ENCODE measurements around the gene MBNL2.

MBNL2 gene

DNA sequence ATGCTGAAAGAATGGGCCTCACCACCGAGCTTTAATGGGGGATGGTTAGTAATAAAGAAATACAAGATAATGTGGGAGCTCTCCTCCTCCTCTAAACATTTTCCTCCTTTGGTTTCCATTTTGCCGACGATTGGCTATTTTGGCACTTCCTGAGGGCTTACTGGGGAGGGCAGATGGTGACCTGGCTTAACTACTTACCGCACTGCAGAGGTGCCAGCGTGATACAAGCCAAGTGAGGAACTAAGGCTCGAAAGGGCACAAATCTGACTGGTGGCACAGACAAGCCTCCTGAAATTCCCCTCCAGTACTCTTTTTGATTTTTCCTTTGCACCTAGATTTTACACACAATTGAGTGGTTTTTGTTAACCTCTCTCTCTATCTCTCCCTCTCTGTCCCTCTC, 158.6 kb downstream of the MBNL2 start:
- no peak overlapping the region for H3K4me3 ChIP-seq (ENCODE audit: low read depth, low read length)
- TF ChIP-seq, protein P1, sequence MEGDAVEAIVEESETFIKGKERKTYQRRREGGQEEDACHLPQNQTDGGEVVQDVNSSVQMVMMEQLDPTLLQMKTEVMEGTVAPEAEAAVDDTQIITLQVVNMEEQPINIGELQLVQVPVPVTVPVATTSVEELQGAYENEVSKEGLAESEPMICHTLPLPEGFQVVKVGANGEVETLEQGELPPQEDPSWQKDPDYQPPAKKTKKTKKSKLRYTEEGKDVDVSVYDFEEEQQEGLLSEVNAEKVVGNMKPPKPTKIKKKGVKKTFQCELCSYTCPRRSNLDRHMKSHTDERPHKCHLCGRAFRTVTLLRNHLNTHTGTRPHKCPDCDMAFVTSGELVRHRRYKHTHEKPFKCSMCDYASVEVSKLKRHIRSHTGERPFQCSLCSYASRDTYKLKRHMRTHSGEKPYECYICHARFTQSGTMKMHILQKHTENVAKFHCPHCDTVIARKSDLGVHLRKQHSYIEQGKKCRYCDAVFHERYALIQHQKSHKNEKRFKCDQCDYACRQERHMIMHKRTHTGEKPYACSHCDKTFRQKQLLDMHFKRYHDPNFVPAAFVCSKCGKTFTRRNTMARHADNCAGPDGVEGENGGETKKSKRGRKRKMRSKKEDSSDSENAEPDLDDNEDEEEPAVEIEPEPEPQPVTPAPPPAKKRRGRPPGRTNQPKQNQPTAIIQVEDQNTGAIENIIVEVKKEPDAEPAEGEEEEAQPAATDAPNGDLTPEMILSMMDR (IDR thresholded peaks at IDR 0.05; ENCODE audit: low read depth, low read length), result no peak

DNA sequence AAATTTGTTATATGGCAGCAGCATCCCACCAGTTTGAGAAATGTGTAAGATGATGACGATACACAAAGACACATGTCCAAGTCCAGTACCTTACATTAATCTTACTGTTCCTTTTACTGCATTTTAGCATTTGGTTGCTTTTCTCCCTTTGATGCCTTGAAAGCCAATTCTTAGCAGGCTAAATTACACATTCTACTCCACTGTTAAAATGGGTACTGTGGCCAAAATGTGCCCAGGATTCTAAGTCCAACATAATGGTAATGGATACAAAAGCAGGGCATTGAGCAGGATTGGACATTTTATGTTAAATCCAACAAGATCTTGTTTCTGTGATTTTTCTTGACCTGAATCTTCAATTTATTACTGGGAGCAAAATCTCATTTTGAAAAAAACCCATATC, 159.1 kb downstream of the MBNL2 start:
- TF ChIP-seq, protein P1 (IDR thresholded peaks at IDR 0.05; ENCODE audit: low read depth, low read length), result no peak
- H3K4me3 ChIP-seq (ENCODE audit: low read depth, low read length), result no peak overlapping the region

DNA sequence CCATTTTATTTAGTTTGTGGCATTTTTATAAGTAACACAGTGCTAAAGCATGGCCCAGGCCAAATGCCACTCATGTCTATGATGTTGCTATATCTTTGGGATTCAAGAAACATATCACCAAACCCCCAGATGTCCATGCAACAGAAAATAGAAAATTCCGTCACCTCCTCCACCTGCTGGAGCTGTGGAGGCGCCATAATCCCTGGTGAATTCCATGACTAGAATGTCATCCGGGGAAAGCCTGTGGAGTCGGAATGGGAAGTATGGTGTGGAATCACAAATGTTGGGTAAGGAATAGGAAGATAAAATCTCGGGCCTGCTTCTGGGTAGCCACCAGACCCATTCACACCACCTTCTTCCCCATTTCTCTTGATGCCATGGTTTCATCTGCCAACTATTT, 160.1 kb downstream of the MBNL2 start:
- TF ChIP-seq, protein P1 (IDR thresholded peaks at IDR 0.05; ENCODE audit: low read depth, low read length), result no peak
- H3K4me3 ChIP-seq (ENCODE audit: low read depth, low read length), result no peak overlapping the region

DNA sequence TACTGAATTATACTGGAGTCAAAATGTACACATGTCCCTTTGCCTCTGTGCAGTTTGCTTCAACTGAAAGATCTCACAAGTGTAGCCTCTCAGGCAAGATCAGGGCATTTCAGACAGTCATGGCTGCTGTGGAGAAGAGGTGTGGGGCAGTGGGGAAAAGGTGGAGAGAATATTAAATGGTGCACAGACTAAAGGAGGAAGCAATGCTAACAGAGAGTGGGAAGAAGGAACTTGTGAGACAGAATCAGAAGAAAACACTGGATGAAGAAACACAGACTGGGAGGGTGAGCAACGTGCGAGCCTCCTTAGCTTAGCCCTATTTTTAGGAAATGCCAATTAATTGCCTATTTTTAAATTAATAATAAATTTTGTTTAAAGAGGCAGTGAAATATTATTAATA, 162.2 kb downstream of the MBNL2 start:
- no peak overlapping the region for H3K4me3 ChIP-seq (ENCODE audit: low read depth, low read length)
- TF ChIP-seq, protein P1 (IDR thresholded peaks at IDR 0.05; ENCODE audit: low read depth, low read length), result no peak

DNA sequence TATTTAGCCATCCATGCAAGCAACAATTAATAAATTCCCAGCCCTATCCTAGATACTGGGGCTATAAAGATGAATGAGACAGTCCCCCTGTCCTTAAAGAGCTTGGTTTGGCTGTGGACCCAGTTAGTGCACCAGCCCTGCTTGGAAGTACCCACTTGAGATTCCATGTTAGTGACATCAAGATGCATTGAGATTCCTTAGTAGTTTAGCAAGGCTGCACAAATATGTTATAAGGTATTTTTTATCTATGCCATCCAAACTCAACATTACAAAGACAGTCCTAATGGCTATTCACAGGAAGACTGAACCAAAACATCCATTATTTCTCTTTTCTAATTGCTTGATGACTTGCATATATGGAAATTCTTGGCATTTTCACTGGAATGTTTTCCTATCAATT, 163.0 kb downstream of the MBNL2 start:
- TF ChIP-seq, protein P1 (IDR thresholded peaks at IDR 0.05; ENCODE audit: low read depth, low read length), result no peak
- H3K4me3 ChIP-seq (ENCODE audit: low read depth, low read length), result no peak overlapping the region

DNA sequence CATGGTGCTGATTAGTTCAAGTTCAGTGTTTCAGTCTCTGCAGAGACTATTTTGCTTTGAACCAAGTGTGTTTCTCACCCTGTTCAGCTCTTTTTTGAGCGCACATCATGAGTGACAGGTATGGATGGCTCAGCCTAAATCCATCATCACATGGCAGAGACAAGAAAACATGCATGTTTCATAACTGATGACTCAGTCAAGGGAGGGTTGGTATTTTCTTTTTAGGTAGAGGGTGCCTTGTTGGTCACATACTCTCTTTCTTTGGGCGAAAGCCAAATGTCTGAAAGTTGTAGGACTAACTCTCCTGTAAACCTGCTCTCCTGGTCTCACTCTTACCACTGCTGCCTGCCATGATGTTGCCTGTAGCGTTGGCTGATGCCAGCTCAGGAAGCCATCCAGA, 163.7 kb downstream of the MBNL2 start:
- H3K4me3 ChIP-seq (ENCODE audit: low read depth, low read length), result no peak overlapping the region
- TF ChIP-seq, protein P1 (IDR thresholded peaks at IDR 0.05; ENCODE audit: low read depth, low read length), result no peak

DNA sequence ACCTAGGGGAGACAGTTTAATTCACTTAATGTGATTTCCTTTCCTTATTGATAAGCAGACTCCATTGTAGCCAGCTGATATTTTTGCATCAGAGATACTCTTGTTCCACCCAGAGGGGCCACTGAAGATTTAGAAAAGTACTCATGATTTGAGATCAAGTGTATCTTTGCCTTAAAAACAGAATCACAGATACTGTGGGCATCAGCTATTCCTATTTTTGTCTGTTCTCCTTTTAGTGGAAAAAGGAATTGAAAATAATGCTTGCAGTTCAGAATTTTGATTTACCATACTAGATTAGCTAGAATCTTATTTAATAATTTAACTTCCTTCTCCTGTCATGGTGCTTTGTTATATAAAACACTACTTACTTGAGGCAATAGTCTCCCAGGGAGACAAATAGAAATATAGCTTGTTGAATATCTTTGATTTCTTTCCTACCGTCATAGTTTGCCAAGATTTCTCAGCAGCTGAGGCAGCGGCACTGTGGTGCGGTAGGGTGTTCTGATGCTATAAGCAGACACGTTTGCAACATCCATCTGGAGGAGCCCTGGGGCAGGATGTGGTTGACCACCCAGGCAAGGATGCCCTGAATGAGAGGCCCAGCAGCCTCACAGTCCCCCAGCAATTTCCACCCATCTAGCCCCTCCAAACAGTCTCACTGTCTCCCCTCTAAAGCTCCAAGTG, 164.8 kb downstream of the MBNL2 start:
- TF ChIP-seq, protein P1 (IDR thresholded peaks at IDR 0.05; ENCODE audit: low read depth, low read length), result no peak
- H3K4me3 ChIP-seq (ENCODE audit: low read depth, low read length), result no peak overlapping the region
